Kidney epithelial cell (primary cell): ENCODE results near the gene KRTAP10-10. TPM values are rescaled to one million over a fixed set of nuclear protein-coding genes. Genes with fewer than 3 reads are reported as not detected.

Source experiments
- DNase-seq: peaks from one replicate; pipeline ENCODE4 v3.0.0-alpha.2; 2010; ENCODE audit warnings: low read depth
- H3K27me3 ChIP-seq: 2 replicates; pipeline ENCODE4 v1.6.0; 2011; ENCODE audit warnings: low read length; ENCODE audit not compliant: control insufficient read depth, insufficient read depth
- H3K36me3 ChIP-seq: 2 replicates; pipeline ENCODE4 v1.5.1; 2011; ENCODE audit warnings: low read length; ENCODE audit not compliant: control insufficient read depth, insufficient read depth
- H3K4me3 ChIP-seq: 2 replicates; pipeline ENCODE4 v1.5.1; 2011; ENCODE audit warnings: low read depth, mild to moderate bottlenecking, control low read depth, low read length
- total RNA-seq: library from RNA; depleted of rRNA; stranded (reverse); fragments of >200 nt; gene quantifications from 2 replicates; pipeline ENCODE4 v1.2.3, GENCODE V29; 2015
- TF ChIP-seq, protein P1 (sequence below): IDR thresholded peaks from 2 replicates; pipeline ENCODE4 v1.5.1; 2011; ENCODE audit warnings: mild to moderate bottlenecking, moderate library complexity, low read length, control low read depth, inconsistent platforms; ENCODE audit not compliant: insufficient read depth, poor library complexity, severe bottlenecking

Gene KRTAP10-10
- total RNA-seq, 1 donor from 2014 or later = not detected

DNA sequence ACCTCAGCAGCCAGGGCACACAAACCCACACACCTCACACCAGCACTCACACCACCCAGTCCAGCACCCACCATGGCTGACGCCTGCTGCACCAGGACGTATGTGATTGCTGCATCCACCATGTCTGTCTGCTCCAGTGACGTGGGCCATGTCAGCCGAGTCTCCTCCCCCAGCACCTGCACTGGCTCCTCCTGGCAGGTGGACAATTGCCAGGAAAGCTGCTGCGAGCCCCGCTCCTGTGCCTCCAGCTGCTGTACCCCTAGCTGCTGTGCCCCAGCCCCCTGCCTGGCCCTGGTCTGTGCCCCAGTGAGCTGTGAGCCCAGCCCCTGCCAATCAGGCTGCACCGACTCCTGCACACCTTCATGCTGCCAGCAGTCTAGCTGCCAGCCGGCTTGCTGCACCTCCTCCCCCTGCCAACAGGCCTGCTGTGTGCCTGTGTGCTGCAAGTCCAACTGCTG lies 25.1 kb upstream of the KRTAP10-10 start, which contains the start of gene KRTAP10-8:
TSS of gene KRTAP10-8 (plus strand) at position 51 of the 458 bp plus-strand sequence. CDS start at position 73, 22 bp downstream.
- TF ChIP-seq, protein P1, sequence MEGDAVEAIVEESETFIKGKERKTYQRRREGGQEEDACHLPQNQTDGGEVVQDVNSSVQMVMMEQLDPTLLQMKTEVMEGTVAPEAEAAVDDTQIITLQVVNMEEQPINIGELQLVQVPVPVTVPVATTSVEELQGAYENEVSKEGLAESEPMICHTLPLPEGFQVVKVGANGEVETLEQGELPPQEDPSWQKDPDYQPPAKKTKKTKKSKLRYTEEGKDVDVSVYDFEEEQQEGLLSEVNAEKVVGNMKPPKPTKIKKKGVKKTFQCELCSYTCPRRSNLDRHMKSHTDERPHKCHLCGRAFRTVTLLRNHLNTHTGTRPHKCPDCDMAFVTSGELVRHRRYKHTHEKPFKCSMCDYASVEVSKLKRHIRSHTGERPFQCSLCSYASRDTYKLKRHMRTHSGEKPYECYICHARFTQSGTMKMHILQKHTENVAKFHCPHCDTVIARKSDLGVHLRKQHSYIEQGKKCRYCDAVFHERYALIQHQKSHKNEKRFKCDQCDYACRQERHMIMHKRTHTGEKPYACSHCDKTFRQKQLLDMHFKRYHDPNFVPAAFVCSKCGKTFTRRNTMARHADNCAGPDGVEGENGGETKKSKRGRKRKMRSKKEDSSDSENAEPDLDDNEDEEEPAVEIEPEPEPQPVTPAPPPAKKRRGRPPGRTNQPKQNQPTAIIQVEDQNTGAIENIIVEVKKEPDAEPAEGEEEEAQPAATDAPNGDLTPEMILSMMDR = no peak
- no peak for DNase-seq
- no peaks in the 10 kb centered on the region for H3K36me3 ChIP-seq
- peaks cover 6% of the 10 kb centered on the region for H3K27me3 ChIP-seq
- H3K4me3 ChIP-seq = no peak within 1 kb of the TSS

DNA sequence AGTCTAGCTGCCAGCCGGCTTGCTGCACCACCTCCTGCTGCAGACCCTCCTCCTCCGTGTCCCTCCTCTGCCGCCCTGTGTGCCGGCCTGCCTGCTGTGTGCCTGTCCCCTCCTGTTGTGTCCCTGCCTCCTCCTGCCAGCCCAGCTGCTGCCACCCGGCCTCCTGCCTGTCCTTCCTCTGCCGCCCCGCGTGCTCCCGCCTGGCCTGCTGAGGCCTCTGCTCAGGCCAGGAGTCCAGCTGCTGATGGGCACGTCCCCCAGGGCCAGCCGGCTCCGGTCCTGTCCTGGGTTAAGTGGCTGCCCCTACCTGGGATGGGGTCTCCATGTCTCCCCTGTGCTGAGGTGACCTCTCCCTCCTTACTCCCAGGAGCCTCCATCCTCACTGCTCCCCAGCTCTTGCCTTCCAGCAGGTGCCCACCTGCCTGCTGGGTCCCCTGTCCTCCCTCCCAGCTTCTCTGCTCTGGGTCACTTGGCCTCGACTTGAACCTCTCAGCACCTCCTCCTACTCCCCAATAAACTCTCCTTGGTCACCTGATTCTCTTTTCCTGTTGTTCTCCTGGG lies 24.4 kb upstream of the KRTAP10-10 start:
- Histone ChIP-seq H3K4me3 (no peak overlapping the region), H3K27me3 (peaks cover 6% of the 10 kb centered on the region), H3K36me3 (no peaks in the 10 kb centered on the region)
- no peak for DNase-seq
- TF ChIP-seq, protein P1 = no peak

DNA sequence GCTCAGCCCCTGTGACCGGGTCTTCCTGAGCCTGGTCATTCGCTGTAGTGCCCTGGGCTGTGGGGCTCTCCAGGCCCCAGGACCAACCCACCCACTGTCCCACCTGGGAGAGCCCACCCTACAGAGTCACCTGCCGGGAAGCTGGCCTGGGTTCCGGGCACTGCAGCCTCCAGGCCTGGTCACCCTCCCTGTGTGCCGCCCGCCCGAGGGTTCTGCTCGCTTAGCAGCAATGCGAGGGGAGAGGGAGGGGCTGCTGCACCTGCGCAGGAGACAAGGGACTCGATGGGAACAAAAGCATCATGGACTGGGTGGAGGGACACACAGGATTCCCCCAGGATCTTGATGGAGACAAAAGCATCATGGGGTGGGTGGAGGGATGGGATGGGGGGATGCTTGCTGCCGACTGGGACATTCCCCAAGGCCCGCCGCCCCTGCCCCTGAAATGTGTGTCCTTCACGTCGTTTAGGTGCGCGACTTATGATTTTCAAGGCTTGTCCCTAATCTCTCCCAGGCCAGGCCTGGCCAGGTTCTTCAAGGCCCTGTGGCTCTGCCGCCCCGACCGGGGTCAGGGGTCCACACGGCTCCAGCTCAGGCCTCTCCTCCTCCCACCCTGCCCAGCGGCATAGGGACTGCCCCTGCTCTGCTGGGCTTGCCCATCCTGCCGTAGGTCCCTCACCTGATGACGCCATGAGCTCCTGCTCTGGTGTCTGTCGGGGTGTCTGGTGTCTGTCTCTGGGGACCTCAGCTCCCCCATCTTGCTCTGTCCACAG lies 23.6 kb upstream of the KRTAP10-10 start:
- Histone ChIP-seq H3K4me3 (no peak overlapping the region), H3K36me3 (no peaks in the 10 kb centered on the region), H3K27me3 (peaks cover 6% of the 10 kb centered on the region)
- DNase-seq = no peak
- TF ChIP-seq, protein P1 = no peak

DNA sequence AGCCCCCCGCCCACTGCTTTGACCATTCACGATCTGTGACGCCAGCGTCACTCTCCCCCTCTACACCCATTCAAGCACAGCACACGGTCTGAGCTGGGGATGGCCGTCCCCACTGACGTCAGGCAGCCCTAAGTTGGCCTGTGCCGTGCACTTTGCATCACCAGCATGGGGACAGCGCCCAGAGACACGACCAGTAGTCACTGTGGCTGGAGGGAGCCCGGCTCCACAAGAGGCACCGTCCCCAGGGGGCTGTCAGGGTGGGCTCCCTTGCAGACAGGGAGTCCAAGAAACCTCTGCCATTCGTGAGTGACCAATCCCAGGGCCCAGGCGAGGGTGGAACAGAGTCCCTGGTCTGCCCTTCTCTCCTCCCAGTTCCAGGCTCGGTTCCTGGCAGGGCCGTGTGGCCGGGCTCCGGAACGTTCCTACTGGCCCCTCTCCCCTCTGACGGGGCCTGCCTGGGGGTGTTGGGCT lies 23.0 kb upstream of the KRTAP10-10 start:
- H3K4me3 ChIP-seq = no peak overlapping the region
- no peaks in the 10 kb centered on the region for H3K36me3 ChIP-seq
- H3K27me3 ChIP-seq = peaks cover 6% of the 10 kb centered on the region
- no peak for DNase-seq
- TF ChIP-seq, protein P1 = no peak

DNA sequence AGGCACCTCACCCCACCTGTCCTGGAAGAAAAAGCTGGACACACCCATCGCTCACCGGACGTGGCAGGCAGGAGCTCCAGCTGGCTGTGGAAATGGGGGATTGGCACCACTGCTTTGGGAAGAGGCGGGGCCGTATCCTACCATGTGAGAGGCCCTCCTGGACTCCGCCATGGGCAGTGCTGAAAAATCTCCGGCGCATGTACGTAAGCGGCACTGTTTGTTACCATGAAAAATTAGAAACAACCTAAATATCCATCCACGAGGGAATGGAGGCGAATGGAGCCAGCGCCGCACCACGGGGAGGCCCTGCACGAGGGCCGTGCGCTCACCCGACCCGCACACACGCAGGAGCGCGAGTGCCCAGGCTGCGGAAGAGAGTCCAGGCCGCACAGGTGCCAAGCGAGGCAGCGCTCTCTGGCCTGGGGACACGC lies 22.2 kb upstream of the KRTAP10-10 start:
- TF ChIP-seq, protein P1 = no peak
- H3K4me3 ChIP-seq = no peak overlapping the region
- H3K27me3 ChIP-seq = peaks cover 6% of the 10 kb centered on the region
- DNase-seq = no peak
- no peaks in the 10 kb centered on the region for H3K36me3 ChIP-seq
